H1 (cell line): Measurements from ENCODE around the gene PTCH2. TPM values are rescaled to one million over a fixed set of nuclear protein-coding genes. Genes with fewer than 3 reads are reported as not detected.

Experiments used
- CTCF ChIA-PET: fragments of 300-600 bp; sonication (Branson Sonifier 250); formaldehyde crosslinking; loops from one replicate; lab custom pipeline; 2021; ENCODE audit not compliant: partially characterized antibody; lab: Charles Lee
- POLR2A ChIA-PET: fragments of 300-600 bp; sonication (Branson Sonifier 250); formaldehyde crosslinking; loops from one replicate; lab custom pipeline; 2021; ENCODE audit warnings: inconsistent platforms; ENCODE audit not compliant: partially characterized antibody; lab: Charles Lee
- DNase-seq, 2 experiments: peaks; one replicate each; pipeline versions ENCODE4 v3.0.0 to v3.0.0-alpha.2; 2010 to 2022; ENCODE audit warnings: low spot score in 2 of 2, low read depth in 1 of 2, mixed read lengths in 1 of 2
- FAIRE-seq: peaks from 2 replicates; lab custom pipeline; 2011; peaks lifted over from hg19 to GRCh38; lab: Jason Lieb, UNC
- H2AFZ ChIP-seq: 2 replicates; pipeline ENCODE4 v1.8.1; 2012; ENCODE audit warnings: low read length, inconsistent platforms
- H2AK5ac ChIP-seq: 2 replicates; pipeline ENCODE4 v1.6.1; 2013; ENCODE audit warnings: low read depth, low read length
- H2BK120ac ChIP-seq: replicated peaks from 2 replicates; pipeline ENCODE3; 2013; ENCODE audit warnings: low read depth, low read length, inconsistent platforms
- H2BK12ac ChIP-seq: 2 replicates; pipeline ENCODE4 v1.6.1; 2013; ENCODE audit warnings: low read depth, low read length
- H2BK15ac ChIP-seq: 2 replicates; pipeline ENCODE4 v1.6.1; 2013; ENCODE audit warnings: low read length
- H2BK20ac ChIP-seq: 2 replicates; pipeline ENCODE4 v1.6.1; 2013; ENCODE audit warnings: low read length
- H2BK5ac ChIP-seq: 2 replicates; pipeline ENCODE4 v1.6.1; 2013; ENCODE audit warnings: low read depth, low read length
- H3K14ac ChIP-seq: 2 replicates; pipeline ENCODE4 v1.6.1; 2013; ENCODE audit warnings: inconsistent platforms; ENCODE audit not compliant: insufficient read length
- H3K18ac ChIP-seq: 2 replicates; pipeline ENCODE4 v1.6.1; 2013; ENCODE audit warnings: low read length; ENCODE audit errors: extremely low read depth
- H3K23ac ChIP-seq: 2 replicates; pipeline ENCODE4 v1.6.1; 2013; ENCODE audit warnings: inconsistent platforms; ENCODE audit not compliant: insufficient read length
- H3K23me2 ChIP-seq: 2 replicates; pipeline ENCODE4 v1.6.1; 2013; ENCODE audit warnings: low read depth, low read length
- H3K27ac ChIP-seq: 2 replicates; pipeline ENCODE4 v1.6.1; 2011; ENCODE audit warnings: low read depth, low read length, inconsistent platforms
- H3K27me3 ChIP-seq, 4 experiments: replicated peaks in 1 of 4; 1 replicate in 1 of 4; 2 replicates in 3 of 4; pipeline versions ENCODE4 v1.6.1 to v1.8.1; 2011 to 2013; ENCODE audit warnings: low read length in 3 of 4, mild to moderate bottlenecking in 3 of 4, inconsistent platforms in 2 of 4, mixed read lengths in 2 of 4, moderate library complexity in 1 of 4; ENCODE audit not compliant: control insufficient read depth in 3 of 4, insufficient read depth in 3 of 4; ENCODE audit errors: extremely low read depth in 1 of 4
- H3K36me3 ChIP-seq, 4 experiments: 2 replicates each; pipeline versions ENCODE4 v1.6.1 to v1.8.1; 2011 to 2013; ENCODE audit warnings: mild to moderate bottlenecking in 4 of 4, low read length in 3 of 4, moderate library complexity in 2 of 4, control low read depth in 1 of 4, inconsistent platforms in 1 of 4; ENCODE audit not compliant: insufficient read depth in 4 of 4, control insufficient read depth in 2 of 4
- H3K4ac ChIP-seq: replicated peaks from 2 replicates; pipeline ENCODE3; 2013; ENCODE audit warnings: low read length, low read depth, mixed read lengths, inconsistent platforms; ENCODE audit not compliant: insufficient read length
- H3K4me1 ChIP-seq, 4 experiments: replicated peaks in 1 of 4; 1 replicate in 1 of 4; 2 replicates in 3 of 4; pipeline versions ENCODE4 v1.6.1 to v1.8.1; 2011 to 2013; ENCODE audit warnings: low read length in 3 of 4, inconsistent platforms in 2 of 4, mixed read lengths in 1 of 4; ENCODE audit not compliant: insufficient read depth in 4 of 4, control insufficient read depth in 3 of 4
- H3K4me2 ChIP-seq, 2 experiments: 2 replicates each; pipeline versions ENCODE4 v1.6.1 to v1.8.1; 2011 to 2013; ENCODE audit warnings: low read depth in 2 of 2, low read length in 2 of 2, control low read depth in 1 of 2, inconsistent platforms in 1 of 2, mild to moderate bottlenecking in 1 of 2; ENCODE audit not compliant: insufficient read depth in 1 of 2
- H3K4me3 ChIP-seq, 4 experiments: fragments of 200-600, 300-600 bp in 1 of 4; sonication (generic), shearing (Covaris generic), sonication (Bioruptor Twin) in 1 of 4; 2 replicates each; pipeline versions ENCODE4 v1.5.1 to v1.8.1; 2011 to 2016; ENCODE audit warnings: low read length in 4 of 4, low read depth in 3 of 4, control low read depth in 2 of 4, inconsistent platforms in 2 of 4, mild to moderate bottlenecking in 2 of 4, mixed read lengths in 1 of 4, moderate library complexity in 1 of 4; ENCODE audit not compliant: insufficient read depth in 2 of 4; ENCODE audit errors: extremely low read depth in 1 of 4
- H3K56ac ChIP-seq: replicated peaks from 2 replicates; pipeline ENCODE3; 2013; ENCODE audit warnings: low read depth, mild to moderate bottlenecking, mixed read lengths, low read length, inconsistent platforms; ENCODE audit not compliant: insufficient read length
- H3K79me1 ChIP-seq: 2 replicates; pipeline ENCODE4 v1.6.1; 2013; ENCODE audit warnings: low read depth, low read length, control low read depth
- H3K79me2 ChIP-seq, 2 experiments: 2 replicates each; pipeline versions ENCODE4 v1.6.1 to v1.8.1; 2012 to 2013; ENCODE audit warnings: low read length in 2 of 2, mild to moderate bottlenecking in 2 of 2, inconsistent platforms in 1 of 2; ENCODE audit not compliant: insufficient read depth in 2 of 2, control insufficient read depth in 1 of 2
- H3K9ac ChIP-seq, 4 experiments: replicated peaks in 1 of 4; 1 replicate in 1 of 4; 2 replicates in 3 of 4; pipeline versions ENCODE4 v1.6.1 to v1.8.1; 2011 to 2013; ENCODE audit warnings: low read depth in 3 of 4, low read length in 3 of 4, control low read depth in 2 of 4, mild to moderate bottlenecking in 2 of 4, moderate library complexity in 2 of 4, inconsistent platforms in 1 of 4; ENCODE audit errors: extremely low read depth in 1 of 4
- H3K9me3 ChIP-seq, 2 experiments: 2 replicates each; pipeline versions ENCODE4 v1.6.1 to v1.8.1; 2012 to 2013; ENCODE audit warnings: mild to moderate bottlenecking in 2 of 2, moderate library complexity in 2 of 2, control low read depth in 1 of 2, inconsistent platforms in 1 of 2, low read depth in 1 of 2, low read length in 1 of 2, mixed read lengths in 1 of 2; ENCODE audit not compliant: insufficient read depth in 2 of 2
- H4K20me1 ChIP-seq, 2 experiments: replicated peaks in 1 of 2; 2 replicates each; pipeline versions ENCODE3 to v1.8.1; 2011 to 2013; ENCODE audit warnings: inconsistent platforms in 2 of 2, low read length in 2 of 2, mild to moderate bottlenecking in 1 of 2; ENCODE audit not compliant: insufficient read depth in 2 of 2, control insufficient read depth in 1 of 2
- H4K5ac ChIP-seq: 2 replicates; pipeline ENCODE4 v1.6.1; 2013; ENCODE audit warnings: low read length, low read depth, mixed read lengths, inconsistent platforms; ENCODE audit not compliant: insufficient read length
- H4K8ac ChIP-seq: 2 replicates; pipeline ENCODE4 v1.8.0; 2013; ENCODE audit warnings: mild to moderate bottlenecking, moderate library complexity, low read length, inconsistent platforms; ENCODE audit not compliant: insufficient read depth; ENCODE audit errors: extremely low read depth
- H4K91ac ChIP-seq: replicated peaks from 2 replicates; pipeline ENCODE3; 2013; ENCODE audit warnings: low read length, mixed read lengths, inconsistent platforms; ENCODE audit not compliant: insufficient read length
- ATF2 ChIP-seq: IDR thresholded peaks from 2 replicates; pipeline ENCODE4 v1.6.1; 2012; ENCODE audit warnings: low read length, inconsistent platforms
- BACH1 ChIP-seq: IDR thresholded peaks from 2 replicates; pipeline ENCODE4 v1.6.1; 2012; ENCODE audit warnings: low read length, improper control_type of control experiment
- CBX8 ChIP-seq: fragments of 300-800, 300-1000 bp; sonication (generic); IDR thresholded peaks from 2 replicates; pipeline ENCODE4 v1.7.1; 2016; ENCODE audit warnings: low read depth, low read length, borderline replicate concordance
- EP300 ChIP-seq, 2 experiments: IDR thresholded peaks; 1 replicate in 1 of 2; 2 replicates in 1 of 2; pipeline ENCODE4 v1.6.1; 2011 to 2012; ENCODE audit warnings: low read depth in 2 of 2, low read length in 2 of 2, mild to moderate bottlenecking in 2 of 2, borderline replicate concordance in 1 of 2, inconsistent platforms in 1 of 2, moderate library complexity in 1 of 2
- GTF2F1 ChIP-seq: IDR thresholded peaks from 2 replicates; pipeline ENCODE4 v1.6.1; 2012; ENCODE audit warnings: low read depth, low read length, improper control_type of control experiment, borderline replicate concordance
- RAD21 ChIP-seq, 2 experiments: IDR thresholded peaks in 1 of 2; conservative IDR thresholded peaks in 1 of 2; 2 replicates each; pipeline ENCODE4 v1.6.1; 2011; ENCODE audit warnings: low read depth in 2 of 2, low read length in 2 of 2, improper control_type of control experiment in 1 of 2, inconsistent platforms in 1 of 2, mild to moderate bottlenecking in 1 of 2, moderate library complexity in 1 of 2
- SIRT6 ChIP-seq: IDR thresholded peaks from one replicate; pipeline ENCODE4 v1.7.1; 2012; ENCODE audit warnings: low read length, inconsistent platforms
- ZNF274 ChIP-seq: IDR thresholded peaks from 2 replicates; pipeline ENCODE4 v1.7.0; 2012; ENCODE audit warnings: low read length, borderline replicate concordance; ENCODE audit errors: extremely low read depth
- WGBS, 2 experiments: shearing (Covaris generic) in 1 of 2; methylation state at CpG; one replicate each; pipeline versions ENCODE4 v1.1.6 to v1.1.7; 2013 to 2015; ENCODE audit warnings: low lambda C conversion rate in 2 of 2, mixed read lengths in 2 of 2, inconsistent platforms in 1 of 2, low coverage in 1 of 2, missing lambda C conversion rate in 1 of 2; ENCODE audit not compliant: insufficient replicate concordance in 2 of 2, insufficient coverage in 1 of 2, insufficient read length in 1 of 2; ENCODE audit errors: extremely low coverage in 1 of 2, missing lambda C conversion rate in 1 of 2; 5-methylcytosine and 5-hydroxymethylcytosine counted together
- polyA plus RNA-seq, 7 experiments: library from polyadenylated mRNA; depleted of rRNA in 3 of 7; stranded (reverse) in 5 of 7; unstranded in 2 of 7; fragments of >200 nt in 5 of 7; fragments of 200-250 nt in 2 of 7; gene quantifications; 1 replicate in 5 of 7; 2 replicates in 1 of 7; 4 replicates in 1 of 7; pipeline versions ENCODE4 v1.2.1 to v1.2.3, GENCODE V29; 2011 to 2013; ENCODE audit warnings: missing spikeins in 2 of 7, mixed read lengths in 2 of 7
- total RNA-seq: library from RNA; stranded (reverse); fragmentation: NEBNext Ultra II Directional; extraction: Animal tissue kit (Norgen Biotek cat#: 25700); gene quantifications from 2 replicates; pipeline ENCODE4 v1.2.1, GENCODE V29; 2021

Gene PTCH2
- total and polyA plus RNA-seq, 2 of the 8 experiments (the other 6 are each of a cell fraction or from before 2014, with no cell fraction given): 0.35 to 1.2 TPM

- no peak overlapping the region for H3K27ac ChIP-seq
Measured at GRCh38 chr1:44822131-44822701, 20.8 kb downstream of the PTCH2 start.

More at GRCh38 chr1:44822131-44822701, 20.8 kb downstream of the PTCH2 start:
- no peak overlapping the region for H2BK15ac ChIP-seq
- H2BK120ac ChIP-seq: no peak overlapping the region
- no peak overlapping the region for H2AFZ ChIP-seq
- no peaks in the 10 kb centered on the region for H3K36me3 ChIP-seq
- H2BK12ac ChIP-seq: no peak overlapping the region; the same call in 1 of the 2 replicates
- TF ChIP-seq RAD21 (IDR thresholded peaks at IDR 0.05 in 1 of 2, conservative IDR thresholded peaks at IDR 0.05 in 1 of 2; ENCODE audit: low read depth in 2 of 2, low read length in 2 of 2) (no peak), BACH1 (no peak), ZNF274 (no peak), EP300 (IDR thresholded peaks at IDR 0.05; ENCODE audit: borderline replicate concordance in 1 of 2, low read depth in 2 of 2, low read length in 2 of 2) (no peak), SIRT6 (no peak), GTF2F1 (no peak), CBX8 (no peak), ATF2 (no peak)
- WGBS, 2 experiments: 83% methylated on average over 5 of the region's 6 CpGs; no CpG with 5 or more reads in 1 of the 2 experiments
- peaks cover 2 to 14% (median 5%) of the 10 kb centered on the region in 4 experiments for H3K4me1 ChIP-seq
- no peak overlapping the region for H4K8ac ChIP-seq
- no peak overlapping the region for H4K91ac ChIP-seq
- H3K9ac ChIP-seq: no peak overlapping the region
- no peak overlapping the region for H3K18ac ChIP-seq
- H4K5ac ChIP-seq: no peak overlapping the region
- H3K14ac ChIP-seq: no peak overlapping the region
- H4K20me1 ChIP-seq: no peaks in the 10 kb centered on the region
- no peaks in the 10 kb centered on the region for H3K79me1 ChIP-seq
- H2BK20ac ChIP-seq: no peak overlapping the region
- H3K4ac ChIP-seq: no peak overlapping the region
- no peak overlapping the region for H3K4me3 ChIP-seq
- no peaks in the 10 kb centered on the region for H3K79me2 ChIP-seq
- no peak overlapping the region for H2AK5ac ChIP-seq
- POLR2A ChIA-PET: interaction anchor here (0.5 to 16.6 kb wide), 14 partner anchors 8 to 480 kb away, joined by 3 to 547 read pairs (median 70); partner anchors contain the start of genes BEST4, BTBD19, DYNLT4 and EIF2B3
- H3K27me3 ChIP-seq: no peaks in the 10 kb centered on the region; a peak in 2 of 7 replicates
- no peak overlapping the region for H2BK5ac ChIP-seq
- no peak overlapping the region for H3K56ac ChIP-seq
- CTCF ChIA-PET: interaction anchor here (0.6 to 5.3 kb wide), 13 partner anchors 9 to 912 kb away, joined by 3 to 26 read pairs (median 9); partner anchors contain the start of genes DYNLT4 and PLK3
- FAIRE-seq (no peak), DNase-seq (no peak)
- H3K9me3 ChIP-seq: no peaks in the 10 kb centered on the region
- H3K4me2 ChIP-seq: no peak overlapping the region
- no peak overlapping the region for H3K23ac ChIP-seq
- H3K23me2 ChIP-seq: peaks cover 7% of the 10 kb centered on the region
